Esophagus squamous epithelium (tissue), 5 donors: ENCODE measurements around the gene BIVM. TPM values are rescaled to one million over a fixed set of nuclear protein-coding genes. Genes with fewer than 3 reads are reported as not detected.
A peak's percentile ranks its signal among the peaks of the same experiment; 100 is the strongest.

Source experiments
- DNase-seq: peaks from one replicate; lab custom pipeline; 2025; lab: John Stamatoyannopoulos, UW
- H3K27ac ChIP-seq, 4 donors: fragments of 200-600 bp; sonication (generic); one replicate each; pipeline ENCODE4 v1.5.1; 2016 to 2019; ENCODE audit warnings: mild to moderate bottlenecking in 1 of 4
- H3K27me3 ChIP-seq, 4 donors: fragments of 200-600 bp; sonication (generic); 1 replicate in 3 of 4; 2 replicates in 1 of 4; pipeline versions ENCODE4 v1.5.1 to v1.6.0; 2017 to 2021; ENCODE audit warnings: antibody characterized with exemption in 1 of 4
- H3K36me3 ChIP-seq, 3 donors: fragments of 200-600 bp; sonication (generic); one replicate each; pipeline ENCODE4 v1.5.1; 2016 to 2019
- H3K4me1 ChIP-seq, 3 donors: fragments of 200-600 bp; sonication (generic); one replicate each; pipeline ENCODE4 v1.5.1; 2017 to 2019
- H3K4me3 ChIP-seq, 4 donors: fragments of 200-600 bp; sonication (generic); 1 replicate in 3 of 4; 2 replicates in 1 of 4; pipeline ENCODE4 v1.5.1; 2016 to 2019; ENCODE audit warnings: mild to moderate bottlenecking in 2 of 4, moderate library complexity in 1 of 4
- H3K9me3 ChIP-seq, 3 donors: fragments of 200-600 bp; sonication (generic); one replicate each; pipeline ENCODE4 v1.5.1; 2016 to 2019
- POLR2A ChIP-seq, 4 donors: fragments of 450-650 bp; IDR thresholded peaks; one replicate each; pipeline ENCODE4 v1.6.1; 2017; ENCODE audit warnings: antibody characterized with exemption in 4 of 4, mild to moderate bottlenecking in 4 of 4, moderate library complexity in 3 of 4
- WGBS, 2 donors: methylation state at CpG; one replicate each; pipeline ENCODE4 v1.1.5; 2018; 5-methylcytosine and 5-hydroxymethylcytosine counted together
- intact Hi-C: fragments of 100-400 bp; cut with DNase I; formaldehyde crosslinking; loops from one replicate; pipeline ENCODE4 v1.15.0; 2022
- total RNA-seq, 4 donors: library from RNA; depleted of rRNA; stranded (reverse); fragments of >200 nt; gene quantifications; one replicate each; pipeline ENCODE4 v1.1.0, GENCODE V29; 2016
- TF ChIP-seq, protein P1 (sequence below), 6 experiments: fragments of 450-650 bp in 4 of 6; fragments of 200-600 bp in 2 of 6; sonication (generic) in 2 of 6; IDR thresholded peaks; one replicate each; pipeline ENCODE4 v1.5.1; 2016 to 2019; ENCODE audit warnings: antibody characterized with exemption in 6 of 6, mild to moderate bottlenecking in 4 of 6, moderate library complexity in 4 of 6
- donor health status: DM: yes; HTN: yes; CAD: no.

The BIVM gene
- total RNA-seq, 4 donors from 2014 or later = 6.4 to 17.5 (median 9.8) TPM

DNA sequence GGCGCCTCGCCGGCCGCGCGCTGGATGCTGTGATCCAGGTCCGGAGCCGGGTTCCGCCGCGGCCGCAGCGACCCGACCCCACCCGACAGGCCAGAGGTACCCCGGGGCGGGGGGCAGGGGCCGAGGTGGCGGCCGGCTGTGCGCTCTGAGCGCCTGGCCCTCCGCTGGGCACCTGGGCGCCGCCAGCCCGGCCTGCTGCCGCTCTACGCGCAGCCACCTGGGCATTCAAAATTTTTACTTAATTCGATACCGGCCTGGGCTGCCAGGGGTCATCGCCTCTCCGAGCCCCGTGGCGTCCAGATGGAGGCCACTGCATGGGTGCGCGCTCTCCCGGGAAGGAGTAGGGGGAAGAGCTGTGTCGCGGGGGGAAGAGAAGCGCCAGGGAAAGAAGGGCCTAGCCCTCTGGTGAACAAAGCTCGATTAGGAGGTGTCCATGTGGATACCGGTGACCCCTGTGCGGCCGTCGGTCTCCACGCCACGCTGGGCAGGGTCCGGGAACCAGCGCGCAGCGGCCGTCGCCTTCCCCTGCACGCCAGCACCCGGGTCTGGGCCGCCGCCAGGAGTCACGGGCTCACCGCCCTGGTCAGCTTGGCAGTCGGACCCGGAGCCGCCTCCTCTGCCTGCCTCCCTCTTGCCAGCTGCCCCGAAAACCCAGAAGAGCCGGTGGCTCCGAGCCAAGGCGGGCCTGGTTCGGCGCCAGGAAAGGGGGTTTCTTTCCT is 666 bp downstream of the BIVM start:
- intact Hi-C loops = no loop called here
- no peak for DNase-seq

DNA sequence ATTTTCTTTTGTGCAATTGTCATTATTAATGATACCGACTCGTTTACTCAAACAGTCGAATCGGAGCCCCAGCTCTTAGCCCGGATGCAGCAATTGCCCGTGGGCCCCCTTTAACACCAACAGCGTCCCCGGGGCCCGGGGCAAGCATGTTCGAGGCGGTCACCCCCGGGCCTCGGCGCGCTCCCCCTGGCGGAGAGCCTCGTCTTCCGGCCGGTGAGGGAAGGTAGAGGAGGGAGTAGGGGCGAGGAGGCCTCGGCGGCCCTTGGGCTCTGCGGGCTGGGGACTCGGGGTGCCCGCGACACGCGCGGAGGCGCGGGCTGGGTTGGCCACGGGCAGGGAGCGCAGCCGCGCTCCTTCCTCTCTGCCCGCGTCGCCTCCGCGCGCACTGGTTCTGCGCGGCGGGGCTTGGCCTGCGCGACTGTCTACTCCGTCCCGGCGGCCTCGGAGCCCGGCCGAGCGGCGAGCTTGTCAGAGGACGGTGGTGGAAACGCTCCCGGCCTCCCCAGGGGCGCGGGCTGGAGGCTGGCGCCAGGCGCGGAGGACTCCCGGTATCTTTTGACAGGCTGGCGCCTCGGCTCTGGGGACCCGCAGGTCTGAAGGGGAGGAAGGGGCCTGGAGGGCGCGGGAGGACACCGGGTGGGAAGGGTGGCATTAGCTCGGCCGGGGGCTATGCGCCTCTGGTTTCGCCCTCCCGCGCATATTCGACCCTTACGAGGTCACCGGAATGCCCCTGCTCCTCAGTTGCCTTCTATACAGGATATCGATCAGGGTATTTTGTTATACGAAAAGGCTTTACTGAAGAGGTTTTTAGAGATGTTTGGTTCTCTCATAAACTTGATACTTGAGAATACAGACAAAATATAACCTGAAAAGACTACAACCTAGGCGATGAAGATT is 1.5 kb downstream of the BIVM start:
- H3K36me3 ChIP-seq = no peaks in the 10 kb centered on the region
- peak overlapping the region; percentile 80 to 91 (median 87) for H3K27ac ChIP-seq
- WGBS, 2 donors = 3 to 12% methylated on average over 12 to 30 of the region's 81 CpGs

More for the DNA sequence above, 666 bp downstream of the BIVM start:
- Histone ChIP-seq H3K4me1 (peaks cover 5 to 36% (median 10%) of the 10 kb centered on the region in 3 donors), H3K27me3 (no peaks in the 10 kb centered on the region), H3K9me3 (no peaks in the 10 kb centered on the region), H3K36me3 (no peaks in the 10 kb centered on the region), H3K27ac (peak overlapping the region; percentile 80 to 91 (median 87)), H3K4me3 (peak overlapping the region; percentile 63 to 86 (median 65))
- 0 to 3% methylated on average over 3 to 12 of the region's 69 CpGs for WGBS, 2 donors
- TF ChIP-seq POLR2A (IDR thresholded peaks at IDR 0.05) = no peak
- TF ChIP-seq, protein P1, sequence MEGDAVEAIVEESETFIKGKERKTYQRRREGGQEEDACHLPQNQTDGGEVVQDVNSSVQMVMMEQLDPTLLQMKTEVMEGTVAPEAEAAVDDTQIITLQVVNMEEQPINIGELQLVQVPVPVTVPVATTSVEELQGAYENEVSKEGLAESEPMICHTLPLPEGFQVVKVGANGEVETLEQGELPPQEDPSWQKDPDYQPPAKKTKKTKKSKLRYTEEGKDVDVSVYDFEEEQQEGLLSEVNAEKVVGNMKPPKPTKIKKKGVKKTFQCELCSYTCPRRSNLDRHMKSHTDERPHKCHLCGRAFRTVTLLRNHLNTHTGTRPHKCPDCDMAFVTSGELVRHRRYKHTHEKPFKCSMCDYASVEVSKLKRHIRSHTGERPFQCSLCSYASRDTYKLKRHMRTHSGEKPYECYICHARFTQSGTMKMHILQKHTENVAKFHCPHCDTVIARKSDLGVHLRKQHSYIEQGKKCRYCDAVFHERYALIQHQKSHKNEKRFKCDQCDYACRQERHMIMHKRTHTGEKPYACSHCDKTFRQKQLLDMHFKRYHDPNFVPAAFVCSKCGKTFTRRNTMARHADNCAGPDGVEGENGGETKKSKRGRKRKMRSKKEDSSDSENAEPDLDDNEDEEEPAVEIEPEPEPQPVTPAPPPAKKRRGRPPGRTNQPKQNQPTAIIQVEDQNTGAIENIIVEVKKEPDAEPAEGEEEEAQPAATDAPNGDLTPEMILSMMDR (IDR thresholded peaks at IDR 0.05) = no peak

DNA sequence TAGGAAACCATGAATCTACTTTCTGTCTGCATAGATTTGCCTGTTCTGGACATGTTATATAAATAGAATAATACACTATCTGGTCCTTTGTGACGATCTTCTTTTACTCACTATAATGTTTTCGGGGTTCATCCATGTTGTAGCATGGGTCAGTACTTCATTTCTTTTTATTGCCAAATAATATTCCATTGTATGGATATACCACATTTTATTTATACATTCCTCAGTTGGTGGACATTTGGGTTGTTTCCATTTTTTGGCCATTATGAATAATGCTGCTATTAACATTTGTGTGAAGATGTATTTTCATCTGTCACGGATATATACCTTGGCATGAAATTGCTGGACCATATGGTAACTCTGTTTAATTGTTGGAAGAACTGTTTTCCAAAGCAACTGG is 6.8 kb downstream of the BIVM start:
- WGBS, 2 donors = 97% methylated on average over 3 of the region's 3 CpGs
- Histone ChIP-seq H3K4me1 (peaks cover 5 to 15% (median 8%) of the 10 kb centered on the region in 3 donors), H3K4me3 (no peak overlapping the region), H3K36me3 (peaks cover 0 to 21% (median 0%) of the 10 kb centered on the region in 3 donors), H3K27me3 (no peaks in the 10 kb centered on the region), H3K27ac (no peak overlapping the region), H3K9me3 (peaks cover 0 to under 1% (median 0%) of the 10 kb centered on the region in 3 donors)
- TF ChIP-seq POLR2A (IDR thresholded peaks at IDR 0.05) = no peak
- TF ChIP-seq, protein P1 (IDR thresholded peaks at IDR 0.05) = no peak
- no peak for DNase-seq
- intact Hi-C loops = no loop called here

More for the DNA sequence above, 1.5 kb downstream of the BIVM start:
- peak; percentile 3 for DNase-seq
- Histone ChIP-seq H3K27me3 (no peaks in the 10 kb centered on the region), H3K9me3 (no peaks in the 10 kb centered on the region), H3K4me3 (peak overlapping the region; percentile 63 to 86 (median 65)), H3K4me1 (peaks cover 5 to 36% (median 10%) of the 10 kb centered on the region in 3 donors)
- TF ChIP-seq, protein P1 (IDR thresholded peaks at IDR 0.05) = peak; percentile 62 to 78 (median 64)
- peak in 1 of 4 donors; percentile 25 for TF ChIP-seq POLR2A (IDR thresholded peaks at IDR 0.05)
- intact Hi-C loops = no loop called here

DNA sequence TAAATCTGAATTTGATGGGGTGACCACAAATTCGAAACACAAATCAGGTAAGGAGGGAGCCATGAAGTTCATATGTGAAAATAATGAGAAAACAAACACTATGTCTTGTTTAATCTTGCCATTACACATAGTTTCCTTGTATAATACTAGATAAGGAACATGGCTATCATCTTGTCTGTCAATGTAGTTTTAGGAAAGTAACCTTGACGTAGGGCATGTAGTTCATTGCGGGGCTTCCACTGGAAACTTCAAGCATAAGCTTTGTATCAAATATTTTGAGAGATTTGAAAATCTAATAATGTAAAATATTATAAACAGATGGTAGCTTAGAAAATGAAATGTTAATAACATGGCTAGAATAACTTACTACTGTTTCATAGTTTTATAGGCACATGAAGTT is 8.8 kb downstream of the BIVM start:
- Histone ChIP-seq H3K27me3 (no peaks in the 10 kb centered on the region), H3K4me1 (no peaks in the 10 kb centered on the region), H3K36me3 (peaks cover 0 to 35% (median 0%) of the 10 kb centered on the region in 3 donors), H3K4me3 (no peak overlapping the region), H3K9me3 (peaks cover 0 to 7% (median 0%) of the 10 kb centered on the region in 3 donors), H3K27ac (no peak overlapping the region)
- intact Hi-C loops = no loop called here
- no peak for TF ChIP-seq POLR2A (IDR thresholded peaks at IDR 0.05)
- TF ChIP-seq, protein P1 (IDR thresholded peaks at IDR 0.05) = no peak
- no peak for DNase-seq
- 95 to 99% methylated on average over 3 of the region's 3 CpGs for WGBS, 2 donors
